GM19438 (cell line): Measurements from ENCODE around the gene NEMP1.
"Not testable (repeated sequence)": the region's sequence is repeated elsewhere in the genome, so short reads cannot be mapped to it uniquely, and the experiment has no call there.

ENCODE experiments used
- ATAC-seq: cut with Tn5 transposase; IDR thresholded peaks from one replicate; pipeline ENCODE4 v1.9.1; 2021; ENCODE audit warnings: low read depth; ENCODE audit not compliant: unreplicated experiment

Gene NEMP1

DNA sequence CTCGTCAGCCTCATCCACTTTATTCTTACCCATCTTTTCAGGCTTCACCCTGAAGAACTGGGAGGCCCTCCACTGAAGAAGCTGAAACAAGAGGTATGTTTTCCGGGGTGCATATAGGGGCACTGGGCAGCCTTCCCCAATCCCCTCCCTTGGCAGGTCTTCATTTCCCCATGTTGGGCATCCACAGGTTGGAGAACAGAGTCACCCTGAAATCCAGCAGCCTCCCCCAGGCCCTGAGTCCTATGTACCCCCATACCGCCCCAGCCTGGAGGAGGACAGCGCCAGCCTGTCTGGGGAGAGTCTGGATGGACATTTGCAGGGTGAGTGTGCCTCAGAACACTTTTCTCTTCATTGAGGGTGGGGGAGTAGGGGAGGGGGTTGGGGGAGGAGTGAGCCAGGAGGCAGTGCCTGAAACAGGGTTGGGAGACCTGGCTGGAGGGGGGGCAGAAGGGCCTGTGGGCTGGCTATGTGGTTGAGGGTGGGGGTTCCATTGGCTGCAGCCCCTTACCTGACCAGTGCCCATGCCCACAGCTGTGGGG lies 14.4 kb upstream of the NEMP1 start:
- ATAC-seq = no peak

- no peak for ATAC-seq
Measured at GRCh38 chr12:57092529-57092862, 13.9 kb upstream of the NEMP1 start.

DNA sequence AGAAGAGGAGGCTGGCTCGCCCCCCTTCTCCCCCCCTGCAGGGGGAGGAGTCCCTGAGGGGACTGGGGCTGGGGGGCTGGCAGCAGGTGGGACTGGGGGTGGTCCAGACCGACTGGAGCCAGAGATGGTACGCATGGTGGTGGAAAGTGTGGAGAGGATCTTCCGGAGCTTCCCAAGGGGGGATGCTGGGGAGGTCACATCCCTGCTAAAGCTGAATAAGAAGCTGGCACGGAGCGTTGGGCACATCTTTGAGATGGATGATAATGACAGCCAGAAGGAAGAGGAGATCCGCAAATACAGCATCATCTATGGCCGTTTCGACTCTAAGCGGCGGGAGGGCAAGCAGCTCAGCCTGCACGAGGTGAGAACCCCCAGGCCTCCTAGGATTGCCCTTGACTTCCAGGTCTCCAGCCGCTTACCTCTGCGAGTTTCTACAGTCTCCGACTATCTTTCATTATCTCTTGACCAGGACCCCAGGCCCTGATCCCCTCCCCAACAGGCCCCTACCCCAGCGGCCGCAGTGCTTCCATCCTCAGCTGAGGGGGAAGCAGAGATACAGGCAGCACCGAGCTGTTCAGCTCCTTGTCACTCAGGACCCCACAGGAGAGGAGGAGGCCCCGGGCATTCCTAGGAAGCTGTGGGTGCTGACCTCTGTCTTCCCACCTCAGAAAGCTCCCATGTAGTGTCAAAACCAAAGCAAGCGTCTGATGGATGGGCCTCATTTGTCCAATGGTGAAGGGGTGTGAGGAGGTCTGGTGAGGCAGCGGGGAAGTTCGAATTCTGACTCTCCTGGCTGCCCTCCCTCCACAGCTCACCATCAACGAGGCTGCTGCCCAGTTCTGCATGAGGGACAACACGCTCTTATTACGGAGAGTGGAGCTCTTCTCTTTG lies 13.3 kb upstream of the NEMP1 start:
- no peak for ATAC-seq

DNA sequence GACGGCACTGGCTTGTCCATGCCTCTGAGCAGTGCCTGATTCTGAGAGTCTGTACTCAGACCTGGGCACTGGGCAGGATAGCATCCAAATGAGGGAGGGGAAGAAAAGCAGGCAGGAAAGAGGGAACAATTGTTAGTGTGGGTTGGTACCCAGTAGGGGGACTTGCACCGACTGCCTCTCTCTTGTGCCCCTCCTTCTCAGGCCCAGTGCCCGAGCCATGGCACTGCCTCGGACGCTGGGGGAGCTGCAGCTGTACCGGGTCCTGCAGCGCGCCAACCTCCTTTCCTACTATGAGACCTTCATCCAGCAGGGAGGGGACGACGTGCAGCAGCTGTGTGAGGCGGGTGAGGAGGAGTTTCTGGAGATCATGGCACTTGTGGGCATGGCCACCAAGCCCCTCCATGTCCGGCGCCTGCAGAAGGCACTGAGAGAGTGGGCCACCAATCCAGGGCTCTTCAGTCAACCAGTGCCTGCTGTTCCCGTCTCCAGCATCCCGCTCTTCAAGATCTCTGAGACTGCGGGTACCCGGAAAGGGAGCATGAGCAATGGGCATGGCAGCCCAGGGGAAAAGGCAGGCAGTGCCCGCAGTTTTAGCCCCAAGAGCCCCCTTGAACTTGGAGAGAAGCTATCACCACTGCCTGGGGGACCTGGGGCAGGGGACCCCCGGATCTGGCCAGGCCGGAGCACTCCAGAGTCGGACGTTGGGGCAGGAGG lies 12.5 kb upstream of the NEMP1 start:
- ATAC-seq = no peak

- no peak for ATAC-seq
Measured at GRCh38 chr12:57090490-57090889, 11.9 kb upstream of the NEMP1 start.

- ATAC-seq = no peak
Measured at GRCh38 chr12:57089271-57090245, 11.0 kb upstream of the NEMP1 start.

DNA sequence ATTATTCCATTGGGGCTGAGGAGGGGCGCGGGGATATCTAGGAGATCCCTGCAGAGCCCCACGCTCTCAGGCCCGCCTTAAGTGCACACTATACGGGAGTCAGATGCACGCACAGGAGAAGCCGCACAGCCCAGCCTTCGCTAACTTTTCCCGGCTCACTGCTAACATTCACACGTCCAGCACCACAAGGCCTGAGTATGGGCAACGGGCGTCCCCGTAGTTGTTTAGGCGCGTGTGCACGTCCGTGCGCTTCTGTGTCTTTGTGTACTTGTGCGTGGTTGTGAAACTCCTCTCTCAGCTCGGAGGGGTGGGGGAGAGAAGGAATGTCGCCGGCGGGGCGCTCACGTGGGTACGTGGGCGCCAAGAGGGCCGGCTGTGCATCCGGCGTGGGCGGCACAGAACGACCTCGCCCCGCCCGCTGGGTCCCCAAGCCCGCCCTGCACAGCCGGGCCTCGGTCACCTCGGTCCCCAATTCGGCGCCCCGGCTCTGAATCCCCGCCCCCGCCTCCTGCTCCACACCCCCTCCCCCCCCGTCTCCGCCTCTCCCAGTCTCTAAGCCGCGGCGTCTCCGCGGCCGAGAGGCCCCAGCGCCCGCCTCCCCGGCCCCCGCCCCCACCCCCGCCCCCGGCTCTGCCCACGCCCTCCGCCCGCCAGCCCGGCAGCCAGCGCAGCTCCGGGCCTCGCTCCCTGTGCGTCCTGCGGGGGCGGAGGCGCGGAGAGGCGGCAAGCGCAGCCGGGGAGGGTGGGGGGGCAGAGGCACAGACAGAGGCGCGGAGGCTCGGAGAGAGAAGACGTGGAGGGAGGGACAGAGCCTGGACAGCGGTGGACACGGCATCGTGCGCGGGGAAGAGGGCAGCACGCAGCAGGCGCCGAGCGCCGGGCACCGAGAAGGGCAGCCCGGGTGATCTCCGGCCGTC lies 10.0 kb upstream of the NEMP1 start, which contains the start of gene NAB2:
NAB2 (plus strand) TSS at position 761 of the 917 bp plus-strand sequence. CDS start 158 bp downstream, outside the sequence.
- ATAC-seq = peak; percentile 52

GRCh38 chr12:57087691-57088353 lies 9.2 kb upstream of the NEMP1 start:
- ATAC-seq = peak; percentile 35

DNA sequence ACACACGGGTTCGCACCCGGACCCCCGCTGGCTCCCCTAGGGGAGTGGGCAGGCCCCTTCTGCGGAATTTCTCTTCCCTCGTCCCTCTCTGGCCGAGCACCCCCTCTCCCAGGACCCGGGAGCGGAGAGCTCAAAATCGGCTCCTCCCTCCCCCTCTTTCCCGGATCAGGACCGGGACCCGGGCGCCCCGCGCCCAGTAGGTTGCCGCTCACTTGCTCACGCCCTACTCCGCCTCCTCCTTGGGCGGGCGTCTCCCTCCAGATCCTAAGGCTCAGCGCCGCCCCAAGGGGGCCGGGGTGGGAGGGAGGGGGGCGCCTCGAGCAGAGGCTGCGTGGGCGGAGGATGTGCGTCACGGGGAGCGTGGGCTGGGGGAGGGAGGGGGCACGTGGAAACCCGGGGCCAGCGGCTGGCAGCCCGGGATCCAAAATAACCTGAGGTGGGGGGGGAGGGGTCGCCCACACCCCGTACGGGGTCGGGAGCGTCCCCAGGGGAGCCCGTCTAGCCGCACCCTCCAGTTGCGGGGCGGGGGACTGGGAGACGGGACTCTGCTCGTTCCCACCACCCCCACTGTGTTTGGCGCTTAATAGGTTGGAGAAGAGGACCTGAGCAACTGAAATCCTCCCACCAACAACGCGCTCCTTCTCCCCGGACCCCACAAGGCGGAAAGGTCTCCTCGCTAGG lies 8.6 kb upstream of the NEMP1 start:
- peak; percentile 33 for ATAC-seq

GRCh38 chr12:57086493-57087009 lies 8.0 kb upstream of the NEMP1 start:
- no peak for ATAC-seq

GRCh38 chr12:57085999-57086492 lies 7.5 kb upstream of the NEMP1 start:
- ATAC-seq = no peak

DNA sequence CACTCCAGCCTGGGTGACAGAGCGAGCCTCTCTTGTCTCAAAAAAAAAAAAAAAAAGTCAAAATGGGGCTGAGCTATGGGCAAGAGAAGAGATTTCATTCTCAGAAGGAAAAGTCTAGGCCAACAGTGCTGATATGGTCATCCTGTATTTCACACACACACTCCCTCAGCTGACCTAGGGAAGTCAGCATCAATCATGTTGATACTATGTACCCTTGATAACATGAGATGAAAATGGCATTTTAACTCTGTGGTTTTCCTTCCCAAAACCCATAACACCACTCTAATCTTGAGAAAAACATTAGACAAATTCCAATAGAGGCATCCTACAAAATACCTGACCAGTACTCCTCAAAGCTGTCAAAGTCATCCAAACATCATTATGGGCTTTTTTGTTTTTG lies 2.3 kb upstream of the NEMP1 start:
- ATAC-seq = no peak

DNA sequence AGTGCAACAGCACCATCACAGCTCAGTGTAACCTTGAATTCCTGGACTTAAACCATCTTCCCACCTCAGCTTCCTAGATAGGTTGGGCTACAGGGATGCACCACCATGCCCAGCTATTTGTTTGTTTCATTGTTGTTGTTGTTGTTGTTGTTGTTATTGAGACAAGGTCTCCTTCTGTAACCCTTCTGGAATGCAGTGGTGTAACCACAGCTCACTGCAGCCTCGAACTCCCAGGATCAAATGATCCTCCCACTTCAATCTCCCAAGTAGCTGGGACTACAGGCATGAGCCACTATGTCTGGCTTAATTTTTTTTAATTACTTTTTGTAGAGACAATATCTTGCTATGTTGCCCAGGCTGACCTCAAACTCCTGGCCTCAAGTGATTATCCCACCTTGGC lies 1.2 kb upstream of the NEMP1 start:
- ATAC-seq = no peak

DNA sequence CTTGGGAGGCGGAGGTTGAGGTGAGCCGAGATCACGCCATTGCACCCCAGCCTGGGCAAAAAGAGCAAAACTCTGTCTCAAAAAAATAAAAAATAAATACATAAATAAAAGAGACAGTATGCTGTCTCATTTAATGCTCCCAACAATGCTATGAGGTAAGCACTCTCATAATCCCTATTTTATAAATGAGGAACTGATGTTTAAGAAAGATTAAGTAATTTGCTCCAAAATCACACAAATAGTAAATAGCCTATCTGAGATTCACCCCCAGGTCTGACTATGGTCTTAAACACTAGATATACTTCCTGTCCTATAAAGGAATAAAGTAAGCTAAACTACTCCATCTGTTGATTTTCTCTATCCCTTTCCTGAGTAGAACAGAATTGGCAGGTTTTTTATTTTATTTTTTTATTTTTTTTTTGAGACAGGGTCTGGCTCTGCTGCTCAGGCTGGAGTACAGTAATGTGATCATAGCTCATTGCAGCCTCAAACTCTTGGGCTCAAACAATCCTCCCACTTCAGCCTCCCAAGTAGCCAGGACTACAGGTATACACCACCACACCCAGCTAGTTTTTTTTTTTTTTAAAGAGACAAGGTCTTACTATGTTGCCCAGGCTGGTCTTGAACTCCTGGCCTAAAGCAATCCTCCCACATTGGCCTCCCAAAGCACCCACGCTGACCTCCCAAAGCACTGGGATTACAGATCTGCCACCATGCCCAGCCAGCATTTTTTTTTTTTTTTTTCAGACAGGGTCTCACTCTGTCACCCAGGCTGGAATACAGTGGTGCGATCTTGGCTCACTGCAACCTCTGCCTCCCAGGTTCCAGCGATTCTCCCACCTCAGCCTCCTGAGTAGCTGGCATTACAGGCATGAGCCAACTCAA lies 4.8 kb downstream of the NEMP1 start:
- not testable (repeated sequence) for ATAC-seq

- ATAC-seq = no peak
Measured at GRCh38 chr12:57072661-57073060, 5.9 kb downstream of the NEMP1 start.

DNA sequence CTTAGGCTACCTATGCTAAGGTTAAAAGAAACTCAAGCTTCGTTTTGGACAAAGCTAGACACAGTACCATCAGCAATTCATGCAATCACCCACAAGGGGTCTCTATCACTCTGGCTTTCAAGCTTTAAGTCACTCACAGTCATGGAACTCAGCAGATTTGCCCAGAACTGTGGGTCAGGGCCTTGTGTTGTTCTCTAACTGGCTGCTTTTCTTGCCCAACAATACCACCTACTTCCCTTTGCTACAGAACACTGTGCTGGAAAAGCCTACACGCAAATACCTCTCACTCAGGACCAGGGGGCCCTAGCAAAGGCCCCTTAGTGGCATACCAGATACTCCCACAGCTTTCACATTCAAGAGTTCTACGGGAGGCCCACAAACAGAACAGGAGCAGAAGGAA lies 9.1 kb downstream of the NEMP1 start:
- ATAC-seq = no peak

DNA sequence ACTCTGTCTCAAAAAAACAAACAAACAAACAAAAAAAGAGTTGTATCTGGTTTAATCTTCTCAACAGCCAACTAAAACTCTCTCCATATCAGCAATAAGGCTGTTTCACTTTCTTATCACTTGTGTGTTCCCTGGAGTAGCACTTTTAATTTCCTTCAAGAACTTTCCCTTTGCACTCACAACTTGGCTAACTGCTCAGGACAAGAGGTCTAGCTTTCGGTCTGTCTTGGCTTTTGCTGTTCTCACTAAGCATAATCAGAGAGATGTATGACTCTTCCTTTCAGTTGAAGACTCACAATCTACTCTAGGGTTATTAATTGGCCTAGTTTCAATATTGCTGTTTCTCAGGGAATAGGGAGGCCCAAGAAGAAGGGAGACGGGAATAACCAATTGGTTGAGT lies 12.3 kb downstream of the NEMP1 start:
- ATAC-seq = no peak
